H1 (cell line): ENCODE results near the gene TCIRG1. TPM values are rescaled to one million over a fixed set of nuclear protein-coding genes. Genes with fewer than 3 reads are reported as not detected.

Experiments
- KDM5A ChIP-seq: fragments of 200-600 bp; IDR thresholded peaks from 2 replicates; pipeline ENCODE4 v1.7.1; 2012; ENCODE audit warnings: mild to moderate bottlenecking, low read length, inconsistent platforms, mixed read lengths
- NANOG ChIP-seq: IDR thresholded peaks from 2 replicates; pipeline ENCODE4 v1.6.1; 2011; ENCODE audit warnings: low read length, low read depth, mild to moderate bottlenecking, inconsistent platforms; ENCODE audit not compliant: insufficient read depth, poor library complexity, severe bottlenecking
- SP4 ChIP-seq: IDR thresholded peaks from 2 replicates; pipeline ENCODE4 v1.6.1; 2012; ENCODE audit warnings: low read length, inconsistent platforms
- polyA plus RNA-seq, 7 experiments: library from polyadenylated mRNA; depleted of rRNA in 3 of 7; stranded (reverse) in 5 of 7; unstranded in 2 of 7; fragments of >200 nt in 5 of 7; fragments of 200-250 nt in 2 of 7; gene quantifications; 1 replicate in 5 of 7; 2 replicates in 1 of 7; 4 replicates in 1 of 7; pipeline versions ENCODE4 v1.2.1 to v1.2.3, GENCODE V29; 2011 to 2013; ENCODE audit warnings: missing spikeins in 2 of 7, mixed read lengths in 2 of 7
- total RNA-seq: library from RNA; stranded (reverse); fragmentation: NEBNext Ultra II Directional; extraction: Animal tissue kit (Norgen Biotek cat#: 25700); gene quantifications from 2 replicates; pipeline ENCODE4 v1.2.1, GENCODE V29; 2021

TCIRG1 gene
- total and polyA plus RNA-seq, 2 of the 8 experiments (the other 6 are each of a cell fraction or from before 2014, with no cell fraction given): 25.3 to 39.6 TPM

DNA sequence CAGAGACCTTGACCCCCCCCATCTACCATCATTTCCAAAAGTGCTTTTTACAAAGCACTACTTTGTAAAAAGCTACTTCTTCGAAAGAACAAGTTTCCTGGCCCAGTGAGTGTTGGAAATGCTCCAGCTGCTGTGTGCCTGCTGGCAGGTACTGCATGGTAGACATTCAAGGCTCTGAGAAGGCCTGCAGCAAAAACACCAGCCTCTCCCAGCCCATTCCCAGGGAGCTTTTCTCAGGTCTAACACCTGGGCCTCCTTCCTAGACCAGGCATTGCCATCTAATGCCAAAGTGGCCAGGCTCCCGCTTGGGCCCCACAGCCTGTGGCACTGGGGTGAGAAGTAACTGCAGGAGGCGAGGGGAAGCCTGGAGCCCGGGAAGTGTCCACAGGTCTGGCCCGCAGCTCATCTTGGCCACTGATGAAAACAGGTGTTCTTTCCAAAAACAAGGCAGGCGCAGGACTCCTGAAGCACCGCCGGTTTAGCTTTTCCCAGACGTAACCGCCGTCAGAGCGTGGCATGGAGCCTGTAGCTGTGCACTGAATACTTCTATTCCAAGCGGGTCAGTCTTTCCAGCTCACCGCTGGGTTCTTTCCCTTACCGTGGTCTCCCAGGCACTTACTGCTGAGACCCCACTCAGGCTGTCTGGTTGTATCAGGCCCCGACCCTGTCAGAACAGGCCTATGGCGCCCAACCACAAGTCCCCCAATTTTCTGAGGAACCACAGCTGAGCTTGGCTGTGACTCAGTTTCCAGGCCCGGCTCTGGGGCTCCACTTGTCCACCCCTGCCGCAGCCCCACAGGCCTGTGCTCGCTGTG is 1.2 kb upstream of the TCIRG1 start (continued):
- no peak for TF ChIP-seq KDM5A
- no peak for TF ChIP-seq NANOG
- no peak for TF ChIP-seq SP4
